SK-N-MC (cell line): Measurements from ENCODE around the gene CPLX1.

Experiments used
- EZH2 ChIP-seq: fragments of 200-600 bp; sonication (generic); IDR thresholded peaks from one replicate; pipeline ENCODE4 v1.6.1; 2017; ENCODE audit warnings: antibody characterized with exemption
- FOXP2 ChIP-seq: optimal IDR thresholded peaks from 2 replicates; pipeline ENCODE3; 2011; ENCODE audit warnings: mild to moderate bottlenecking, moderate library complexity; ENCODE audit not compliant: insufficient read depth; ENCODE audit errors: extremely low read length, control extremely low read depth
- POLR2AphosphoS5 ChIP-seq: IDR thresholded peaks from 2 replicates; pipeline ENCODE4 v1.6.1; 2012; ENCODE audit warnings: mild to moderate bottlenecking, low read depth, low read length, borderline replicate concordance

DNA sequence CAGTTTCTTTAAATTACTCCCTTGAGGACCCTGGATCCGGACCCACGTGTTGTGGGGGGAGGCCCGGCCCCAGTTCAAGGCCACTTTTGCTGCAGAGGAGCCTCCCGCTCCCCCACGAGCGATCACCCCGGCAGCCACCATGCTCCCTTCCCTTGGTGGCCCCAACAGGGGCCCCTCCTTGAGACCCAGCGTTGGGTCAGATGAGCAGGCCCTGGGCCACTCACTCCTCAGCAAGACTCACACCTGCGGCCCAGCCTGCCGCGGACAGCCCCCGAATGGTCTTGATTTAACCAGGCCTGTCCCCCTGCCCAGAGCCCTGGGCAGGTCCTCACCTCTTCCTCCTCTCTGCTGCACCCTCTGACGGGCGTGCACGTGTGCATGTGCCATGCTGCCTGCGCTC is 4.3 kb downstream of the CPLX1 start:
- TF ChIP-seq POLR2AphosphoS5 (no peak), EZH2 (no peak), FOXP2 (no peak)
